GM20431 (cell line): ENCODE measurements around the gene FAM236C.
"Not testable (repeated sequence)": the region's sequence is repeated elsewhere in the genome, so short reads cannot be mapped to it uniquely, and the experiment has no call there.

ENCODE experiments used
- in situ Hi-C: fragments of 300-500 bp; cut with MseI, MboI; formaldehyde crosslinking; loops from one replicate; pipeline ENCODE4 v1.15.0; 2020; ENCODE audit warnings: low sequenced_read_pairs; ENCODE audit not compliant: unreplicated experiment

FAM236C gene

GRCh38 chrX:72912315-72912714, at the start of gene FAM236C:
Gene FAM236C, plus strand, starts transcription at chrX:72912615. Its CDS starts 100 bp downstream, at chrX:72912715.
- in situ Hi-C loops, result not testable (repeated sequence)

GRCh38 chrX:72882898-72883297, 29.5 kb upstream of the FAM236C start:
- in situ Hi-C loops, result not testable (repeated sequence)

- in situ Hi-C loops, result not testable (repeated sequence)
Observed at GRCh38 chrX:72889740-72890139, 22.7 kb upstream of the FAM236C start.

DNA sequence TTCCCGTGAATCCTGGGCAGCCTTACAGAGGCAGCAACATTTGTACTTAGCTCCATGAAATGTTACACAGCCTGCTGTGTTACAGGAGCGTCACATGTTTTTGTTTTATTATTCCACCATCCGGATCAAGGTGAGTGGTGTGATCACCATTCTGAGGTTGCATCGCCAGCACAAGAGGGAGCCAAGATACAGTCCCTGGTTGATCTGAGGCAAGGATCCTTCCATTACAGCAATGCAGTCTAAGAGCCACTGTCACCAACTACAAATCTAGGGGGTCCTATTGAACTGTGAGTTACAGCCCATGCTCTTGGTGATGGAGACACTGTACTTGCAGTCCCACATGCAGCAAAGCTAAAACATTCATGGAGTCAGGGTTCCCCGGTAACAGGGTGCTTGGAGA, 3.7 kb downstream of the FAM236C start:
- in situ Hi-C loops, result not testable (repeated sequence)

DNA sequence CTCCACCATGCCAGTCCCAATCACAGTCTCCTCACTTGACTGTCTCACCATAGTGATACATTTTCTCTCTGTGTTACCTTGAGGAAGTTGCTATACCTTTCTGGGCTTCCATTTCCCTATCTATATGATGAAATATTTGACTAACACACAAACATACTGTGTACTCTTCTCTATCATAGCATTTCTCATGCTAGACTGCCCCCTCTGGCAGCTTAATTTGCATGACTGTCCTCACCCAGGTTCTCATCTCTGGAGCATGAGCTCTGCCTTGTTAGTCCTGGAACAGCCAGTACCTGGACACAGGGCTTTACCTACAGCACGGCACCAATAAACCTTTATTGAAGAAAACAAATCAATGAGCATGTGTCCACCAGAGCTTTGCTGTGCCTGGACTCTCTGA, 19.9 kb downstream of the FAM236C start:
- in situ Hi-C loops, result not testable (repeated sequence)

- in situ Hi-C loops, result not testable (repeated sequence)
Observed at GRCh38 chrX:72936455-72936854, 24.0 kb downstream of the FAM236C start.

DNA sequence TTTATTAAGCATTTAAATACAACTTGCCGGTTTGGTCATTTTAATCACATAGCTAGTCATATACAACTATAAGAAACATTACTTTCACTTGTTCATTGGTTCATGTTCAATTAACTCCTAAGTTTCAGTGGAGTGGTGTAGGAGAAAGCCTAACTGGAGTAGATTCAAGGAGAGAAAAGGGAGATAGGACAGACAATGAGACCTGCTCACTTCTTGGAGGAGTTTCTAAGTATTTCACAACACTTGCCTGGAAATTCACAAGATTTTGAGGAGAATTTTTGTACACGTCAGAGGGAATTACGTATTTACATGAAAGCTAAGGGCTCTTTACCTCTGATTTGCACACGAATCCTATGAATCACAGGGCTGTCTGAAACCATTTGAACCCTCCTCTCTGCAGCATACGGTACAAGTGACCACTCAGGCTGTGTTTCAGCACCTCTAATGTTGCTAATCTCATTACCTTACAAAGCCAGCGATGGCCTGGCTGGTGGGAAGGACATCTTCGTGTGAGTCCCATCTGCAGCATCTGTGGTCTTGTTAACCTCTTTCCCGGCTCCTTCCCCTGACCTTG, 24.6 kb downstream of the FAM236C start:
- in situ Hi-C loops, result not testable (repeated sequence)

DNA sequence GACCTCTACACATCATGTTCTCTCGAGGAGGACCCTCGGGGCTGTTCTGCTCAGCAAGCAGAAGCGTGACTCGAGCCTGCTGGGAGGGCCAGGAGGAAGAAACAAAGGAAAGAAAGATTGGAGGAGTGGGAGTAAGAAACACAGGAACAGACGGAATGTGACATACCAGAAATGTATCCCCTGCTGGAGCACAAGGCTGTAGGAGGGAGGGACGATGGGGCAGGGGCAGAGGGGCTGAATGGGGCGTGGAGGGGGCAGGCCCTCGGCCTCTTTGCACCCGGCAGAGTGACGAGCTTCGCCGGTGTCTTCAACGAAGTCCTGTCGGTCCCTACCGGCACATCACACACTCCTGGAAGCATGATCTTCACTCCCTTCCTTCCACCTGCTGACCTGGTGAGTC, 25.5 kb downstream of the FAM236C start, which contains the start of gene FAM236A:
Gene FAM236A (plus strand): TSS at position 301 of the 400 bp plus-strand sequence. CDS start 57 bp downstream, at position 358.
- in situ Hi-C loops, result not testable (repeated sequence)

DNA sequence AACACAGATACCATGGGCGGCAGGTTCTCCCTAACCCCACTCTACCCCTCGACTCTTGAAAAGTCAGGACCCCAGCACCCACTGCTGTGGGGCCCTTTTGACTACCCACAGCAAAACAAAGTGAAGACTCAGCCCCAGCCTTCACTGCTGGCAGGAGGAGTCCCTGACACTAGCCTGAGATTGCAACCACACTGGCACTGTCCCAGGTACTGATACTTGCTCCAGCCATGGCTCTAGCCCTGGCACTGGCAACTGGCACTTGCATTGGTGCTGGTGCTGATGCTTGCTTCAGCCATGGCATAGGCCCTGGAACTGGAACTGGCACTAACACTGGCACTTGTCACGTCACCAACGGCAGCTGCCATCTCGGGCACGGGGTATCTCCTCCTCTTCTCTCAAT, 29.9 kb downstream of the FAM236C start:
- in situ Hi-C loops, result not testable (repeated sequence)

GRCh38 chrX:72943035-72943818, 30.8 kb downstream of the FAM236C start:
- in situ Hi-C loops, result not testable (repeated sequence)

- in situ Hi-C loops, result not testable (repeated sequence)
Observed at GRCh38 chrX:72943819-72944169, 31.4 kb downstream of the FAM236C start, which contains the start of gene DMRTC1. Gene DMRTC1, minus strand, starts transcription at chrX:72943837. Its CDS starts 68,143 bp downstream, at chrX:72875694.

GRCh38 chrX:72959971-72960370, 47.6 kb downstream of the FAM236C start:
- in situ Hi-C loops, result not testable (repeated sequence)
